ENCODE measurements around the gene SUB1.
"Not testable (repeated sequence)": the region's sequence is repeated elsewhere in the genome, so short reads cannot be mapped to it uniquely, and the experiment has no call there.

The SUB1 gene
- long read RNA-seq, full-length matches to known transcripts, result 290 of 305 reads
- long read RNA-seq, partial matches to known transcripts, result 6 of 305 reads
- long read RNA-seq, other reads (novel, unspliced or antisense), result 9 of 305 reads

- DNase-seq (ENCODE audit: low read depth in 1 of 2, low spot score in 1 of 2), result peak; percentile 91 to 93
- H3K27ac ChIP-seq (replicated peaks), result peak within 1 kb of the TSS; percentile 96
- peak within 1 kb of the TSS; percentile 69 for H3K4me3 ChIP-seq (replicated peaks; ENCODE audit: insufficient read depth, low read length)
- TF ChIP-seq CTCF (IDR thresholded peaks at IDR 0.05; ENCODE audit: insufficient read depth, low read length) (no peak), GABPA (IDR thresholded peaks at IDR 0.05; ENCODE audit: low read depth) (peak; percentile 45; the same call in 1 of the 2 replicates), POLR2AphosphoS5 (IDR thresholded peaks at IDR 0.05; ENCODE audit: low read depth) (peak; percentile 93), SPI1 (IDR thresholded peaks at IDR 0.05; ENCODE audit: borderline replicate concordance, low read depth) (peak; percentile 28; the same call in 1 of the 2 replicates), REST (IDR thresholded peaks at IDR 0.05; ENCODE audit: insufficient replicate concordance, low read depth) (peak; percentile 70)
- no peaks in the 10 kb centered on the region for H3K27me3 ChIP-seq (ENCODE audit: insufficient read depth, poor library complexity, severe bottlenecking)
Measured at GRCh38 chr5:32585446-32586275, at the start of gene SUB1. Gene SUB1, plus strand, starts transcription at chr5:32585557. Its CDS starts 2,956 bp downstream, at chr5:32588513.

- Histone ChIP-seq H3K4me3 (replicated peaks; ENCODE audit: insufficient read depth, low read length) (no peak overlapping the region), H3K27ac (replicated peaks) (no peak overlapping the region), H3K27me3 (ENCODE audit: insufficient read depth, poor library complexity, severe bottlenecking) (no peaks in the 10 kb centered on the region)
- no peak for DNase-seq (ENCODE audit: low read depth in 1 of 2, low spot score in 1 of 2)
- no peak for TF ChIP-seq POLR2AphosphoS5 (IDR thresholded peaks at IDR 0.05; ENCODE audit: low read depth)
- TF ChIP-seq CTCF (IDR thresholded peaks at IDR 0.05; ENCODE audit: insufficient read depth, low read length), result no peak
- no peak for TF ChIP-seq SPI1 (IDR thresholded peaks at IDR 0.05; ENCODE audit: borderline replicate concordance, low read depth)
Measured at GRCh38 chr5:32536246-32536645, 49.1 kb upstream of the SUB1 start.

- not testable (repeated sequence) for H3K4me3 ChIP-seq (replicated peaks; ENCODE audit: insufficient read depth, low read length)
Measured at GRCh38 chr5:32537437-32538029, 47.8 kb upstream of the SUB1 start.

GRCh38 chr5:32538031-32538547, 47.3 kb upstream of the SUB1 start:
- H3K27me3 ChIP-seq (ENCODE audit: insufficient read depth, poor library complexity, severe bottlenecking), result no peaks in the 10 kb centered on the region
- DNase-seq (ENCODE audit: low read depth in 1 of 2, low spot score in 1 of 2), result peak in 1 of 2 experiments; percentile 53
- H3K27ac ChIP-seq (replicated peaks), result peak overlapping the region; percentile 24
- no peak overlapping the region for H3K4me3 ChIP-seq (replicated peaks; ENCODE audit: insufficient read depth, low read length)
- TF ChIP-seq SPI1 (IDR thresholded peaks at IDR 0.05; ENCODE audit: borderline replicate concordance, low read depth), result peak; percentile 53; the same call in 1 of the 2 replicates
- no peak for TF ChIP-seq REST (IDR thresholded peaks at IDR 0.05; ENCODE audit: insufficient replicate concordance, low read depth)

More at GRCh38 chr5:32537437-32538029, 47.8 kb upstream of the SUB1 start:
- not testable (repeated sequence) for H3K27me3 ChIP-seq (ENCODE audit: insufficient read depth, poor library complexity, severe bottlenecking)
- DNase-seq (ENCODE audit: low read depth in 1 of 2, low spot score in 1 of 2), result peak; percentile 46 to 55
- peak overlapping the region; percentile 24 for H3K27ac ChIP-seq (replicated peaks)
